Epithelial cell of proximal tubule (primary cell): ENCODE results near the gene LTBR. TPM values are rescaled to one million over a fixed set of nuclear protein-coding genes. Genes with fewer than 3 reads are reported as not detected.

Experiments used
- DNase-seq: peaks from one replicate; pipeline ENCODE4 v3.0.0-alpha.2; 2011; ENCODE audit warnings: low read depth
- H3K4me3 ChIP-seq: 2 replicates; pipeline ENCODE4 v1.5.1; 2011; ENCODE audit warnings: low read depth, mild to moderate bottlenecking, low read length
- total RNA-seq: library from RNA; depleted of rRNA; stranded (reverse); fragments of >200 nt; gene quantifications from 2 replicates; pipeline ENCODE4 v1.2.3, GENCODE V29; 2015
- TF ChIP-seq, protein P1 (sequence below): conservative IDR thresholded peaks from 2 replicates; pipeline ENCODE4 v1.5.1; 2012; ENCODE audit warnings: low read depth, mild to moderate bottlenecking, low read length

The LTBR gene
- total RNA-seq, 1 donor from 2014 or later, result 152 TPM

DNA sequence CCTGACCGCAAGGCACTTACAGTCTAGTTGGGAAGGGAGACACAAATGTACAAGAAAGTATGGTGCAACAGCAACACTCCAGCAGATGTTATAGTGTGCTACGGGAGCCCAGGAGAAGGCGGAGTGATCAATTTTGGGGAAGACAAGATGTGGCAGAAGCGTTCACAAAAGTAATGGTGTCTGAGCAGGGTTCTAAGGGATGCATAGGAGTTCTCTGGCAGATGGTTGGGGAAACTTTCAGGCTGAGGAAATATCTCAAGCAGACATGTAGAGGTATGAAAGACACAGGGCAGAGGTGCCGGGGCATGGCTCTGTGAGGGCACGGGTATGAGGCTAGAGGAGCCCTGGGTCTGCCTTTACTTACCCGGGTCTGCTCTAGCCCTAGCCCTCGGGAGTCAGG is 37.0 kb upstream of the LTBR start:
- H3K4me3 ChIP-seq, result no peak overlapping the region
- TF ChIP-seq, protein P1, sequence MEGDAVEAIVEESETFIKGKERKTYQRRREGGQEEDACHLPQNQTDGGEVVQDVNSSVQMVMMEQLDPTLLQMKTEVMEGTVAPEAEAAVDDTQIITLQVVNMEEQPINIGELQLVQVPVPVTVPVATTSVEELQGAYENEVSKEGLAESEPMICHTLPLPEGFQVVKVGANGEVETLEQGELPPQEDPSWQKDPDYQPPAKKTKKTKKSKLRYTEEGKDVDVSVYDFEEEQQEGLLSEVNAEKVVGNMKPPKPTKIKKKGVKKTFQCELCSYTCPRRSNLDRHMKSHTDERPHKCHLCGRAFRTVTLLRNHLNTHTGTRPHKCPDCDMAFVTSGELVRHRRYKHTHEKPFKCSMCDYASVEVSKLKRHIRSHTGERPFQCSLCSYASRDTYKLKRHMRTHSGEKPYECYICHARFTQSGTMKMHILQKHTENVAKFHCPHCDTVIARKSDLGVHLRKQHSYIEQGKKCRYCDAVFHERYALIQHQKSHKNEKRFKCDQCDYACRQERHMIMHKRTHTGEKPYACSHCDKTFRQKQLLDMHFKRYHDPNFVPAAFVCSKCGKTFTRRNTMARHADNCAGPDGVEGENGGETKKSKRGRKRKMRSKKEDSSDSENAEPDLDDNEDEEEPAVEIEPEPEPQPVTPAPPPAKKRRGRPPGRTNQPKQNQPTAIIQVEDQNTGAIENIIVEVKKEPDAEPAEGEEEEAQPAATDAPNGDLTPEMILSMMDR, result no peak
- no peak for DNase-seq

DNA sequence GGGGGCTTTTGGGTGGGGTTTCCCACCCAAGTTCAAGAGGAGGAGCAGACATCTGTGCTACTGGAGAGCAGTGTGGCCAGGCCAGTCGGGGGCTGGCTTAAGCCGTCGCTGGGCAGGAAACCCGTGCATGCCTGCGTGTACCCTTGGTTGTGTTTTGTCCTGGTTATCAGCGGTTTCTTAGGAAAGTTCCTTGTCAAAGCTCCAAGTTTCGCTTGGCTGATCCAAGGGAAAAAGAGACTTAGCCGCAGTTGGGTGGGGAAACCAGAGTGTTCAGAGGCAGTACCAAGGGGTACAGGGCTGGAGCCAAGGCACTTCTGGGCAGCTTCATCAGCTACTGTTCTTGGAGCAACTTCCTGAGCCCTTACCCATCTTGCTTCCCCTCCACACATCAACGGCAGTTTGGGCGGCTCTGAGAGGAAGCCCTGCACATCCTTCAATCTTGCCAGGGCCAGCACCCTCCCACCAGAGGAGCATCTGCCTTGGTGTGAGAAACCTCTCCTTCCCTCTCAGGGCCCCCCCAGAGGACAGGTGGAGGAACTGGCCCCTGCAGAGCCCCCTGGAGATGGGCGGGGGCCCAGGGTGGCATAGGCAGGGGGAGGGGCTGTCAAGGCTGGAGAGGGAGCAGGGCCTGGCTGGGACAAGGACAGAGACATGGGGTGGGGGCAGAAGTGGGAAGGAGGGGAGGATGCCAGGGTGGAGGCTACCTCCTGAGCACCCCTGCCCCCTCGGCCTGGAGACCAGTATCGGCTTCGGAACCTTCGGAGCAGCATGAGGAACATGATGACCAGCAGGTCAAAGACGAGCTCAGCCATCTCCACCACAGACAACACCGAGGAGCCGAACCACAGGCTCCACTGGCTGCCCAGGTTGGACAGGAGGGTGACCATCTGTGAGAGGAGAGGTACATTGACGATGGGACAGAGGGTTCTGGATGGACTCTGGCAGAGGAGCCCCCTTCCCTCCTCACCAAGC is 36.3 kb upstream of the LTBR start:
- DNase-seq, result no peak
- no peak overlapping the region for H3K4me3 ChIP-seq
- TF ChIP-seq, protein P1, result no peak

DNA sequence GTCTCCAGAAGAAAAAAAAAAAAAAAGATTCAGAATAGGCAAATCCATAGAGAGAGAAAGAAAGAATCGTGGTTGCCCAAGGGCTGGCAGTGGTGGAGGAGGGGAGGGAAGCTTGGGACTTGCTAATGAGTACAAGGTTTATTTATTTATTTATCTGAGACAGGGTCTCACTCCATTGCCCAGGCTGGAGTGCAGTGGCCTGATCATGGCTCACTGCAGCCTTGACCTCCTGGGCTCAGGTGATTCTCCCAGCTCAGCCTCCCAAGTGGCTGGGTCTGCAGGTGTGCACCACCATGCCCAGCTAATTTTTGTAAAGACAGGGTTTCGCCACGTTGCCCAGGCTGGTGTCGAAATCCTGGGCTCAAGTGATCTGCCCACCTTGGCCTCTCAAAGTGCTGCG is 32.3 kb upstream of the LTBR start:
- TF ChIP-seq, protein P1, result no peak
- H3K4me3 ChIP-seq, result no peak overlapping the region
- no peak for DNase-seq

DNA sequence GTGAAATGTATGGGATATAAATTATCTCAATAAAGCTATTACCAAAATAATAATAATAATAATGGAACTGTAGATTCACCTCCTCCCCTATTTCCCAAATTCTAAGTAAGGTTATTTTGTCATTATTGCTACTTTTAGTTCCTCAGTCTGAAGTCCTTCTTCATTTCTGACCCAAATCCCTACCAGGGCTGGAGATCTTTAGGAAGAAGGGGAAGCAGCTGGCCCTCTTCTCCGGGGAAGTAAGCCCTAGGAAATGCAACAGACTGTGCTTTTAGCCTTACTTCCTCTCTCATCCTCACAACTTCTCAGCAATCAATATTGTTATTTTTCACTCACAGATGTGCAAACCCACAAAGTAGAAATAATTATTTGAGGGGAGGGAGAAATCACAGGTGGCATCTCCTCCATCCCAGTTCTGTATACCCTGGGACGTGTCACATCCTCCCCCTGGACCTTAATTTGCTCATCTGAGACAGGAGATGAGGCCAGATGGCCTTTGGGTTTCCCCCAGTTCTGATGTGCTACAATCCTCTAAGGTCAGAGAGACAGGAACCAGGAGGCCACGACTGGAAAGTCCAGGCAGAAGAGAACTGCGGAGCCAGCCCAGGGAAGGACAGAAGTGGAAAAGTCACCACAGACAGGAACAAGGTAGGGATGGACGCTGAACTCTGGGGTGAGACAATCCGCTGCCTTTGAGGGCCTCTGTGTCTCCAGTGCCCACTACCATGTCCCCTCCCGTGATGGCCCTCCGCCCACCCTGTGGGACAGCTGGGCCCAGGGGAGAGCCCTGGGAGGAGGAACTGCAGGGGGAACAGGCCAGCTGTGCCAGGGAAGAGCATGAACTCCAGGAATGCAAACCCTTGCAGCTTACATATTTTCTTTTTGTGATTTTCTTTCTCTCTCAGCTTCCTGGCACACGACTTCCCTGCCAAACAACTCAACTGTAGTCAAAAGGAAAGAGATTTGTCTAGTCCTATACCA is 31.5 kb upstream of the LTBR start:
- TF ChIP-seq, protein P1, result no peak
- no peak overlapping the region for H3K4me3 ChIP-seq
- DNase-seq, result no peak

DNA sequence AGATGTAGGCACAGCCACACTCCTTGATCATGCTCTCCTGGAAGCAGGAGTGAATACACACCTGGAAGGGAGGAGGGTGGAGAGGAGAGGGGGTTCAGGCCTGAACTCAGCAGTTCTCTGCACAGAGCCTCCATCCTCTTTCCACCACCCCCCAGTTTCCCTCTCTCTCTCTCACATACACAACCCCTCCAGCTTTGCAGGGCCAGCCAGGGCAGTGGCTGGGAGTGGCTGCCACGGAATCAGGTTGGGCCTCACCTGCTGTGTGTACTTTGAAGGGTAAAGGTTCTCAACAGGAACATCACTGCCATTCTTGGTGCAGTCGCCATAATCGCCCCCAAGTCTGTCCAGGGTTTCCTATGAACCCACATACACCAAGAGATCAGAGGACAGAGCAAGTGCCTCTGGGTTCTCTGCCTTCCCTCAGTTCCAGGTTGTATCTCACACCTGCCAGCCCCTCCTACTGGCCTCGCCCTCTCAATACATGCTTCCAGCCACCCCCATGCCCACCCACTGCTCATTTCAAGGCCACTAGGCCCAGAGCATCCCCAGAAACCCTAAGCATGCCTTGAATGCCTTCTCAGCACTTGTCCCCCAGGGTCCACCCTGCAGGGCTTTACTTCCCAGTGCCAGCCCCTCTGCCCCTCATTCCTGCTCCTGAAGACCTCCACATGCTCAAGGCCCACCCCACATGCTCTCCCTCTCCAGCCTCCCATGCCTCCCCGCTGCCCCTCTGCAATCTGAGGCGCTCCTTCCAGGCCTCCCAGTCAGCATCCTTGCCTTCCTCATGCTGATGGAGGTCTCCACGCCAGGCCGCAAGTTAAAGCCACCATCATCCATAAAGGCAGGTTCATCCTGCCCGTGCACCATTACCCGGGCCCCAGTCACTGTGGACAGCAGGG is 29.2 kb upstream of the LTBR start:
- no peak overlapping the region for H3K4me3 ChIP-seq
- no peak for DNase-seq
- TF ChIP-seq, protein P1, result no peak
